Measurements from ENCODE around the gene ELMOD3. TPM values are rescaled to one million over a fixed set of nuclear protein-coding genes. Genes with fewer than 3 reads are reported as not detected.

The ELMOD3 gene
- total RNA-seq, 4 donors from 2014 or later = 23.4 to 34.5 (median 31.4) TPM

DNA sequence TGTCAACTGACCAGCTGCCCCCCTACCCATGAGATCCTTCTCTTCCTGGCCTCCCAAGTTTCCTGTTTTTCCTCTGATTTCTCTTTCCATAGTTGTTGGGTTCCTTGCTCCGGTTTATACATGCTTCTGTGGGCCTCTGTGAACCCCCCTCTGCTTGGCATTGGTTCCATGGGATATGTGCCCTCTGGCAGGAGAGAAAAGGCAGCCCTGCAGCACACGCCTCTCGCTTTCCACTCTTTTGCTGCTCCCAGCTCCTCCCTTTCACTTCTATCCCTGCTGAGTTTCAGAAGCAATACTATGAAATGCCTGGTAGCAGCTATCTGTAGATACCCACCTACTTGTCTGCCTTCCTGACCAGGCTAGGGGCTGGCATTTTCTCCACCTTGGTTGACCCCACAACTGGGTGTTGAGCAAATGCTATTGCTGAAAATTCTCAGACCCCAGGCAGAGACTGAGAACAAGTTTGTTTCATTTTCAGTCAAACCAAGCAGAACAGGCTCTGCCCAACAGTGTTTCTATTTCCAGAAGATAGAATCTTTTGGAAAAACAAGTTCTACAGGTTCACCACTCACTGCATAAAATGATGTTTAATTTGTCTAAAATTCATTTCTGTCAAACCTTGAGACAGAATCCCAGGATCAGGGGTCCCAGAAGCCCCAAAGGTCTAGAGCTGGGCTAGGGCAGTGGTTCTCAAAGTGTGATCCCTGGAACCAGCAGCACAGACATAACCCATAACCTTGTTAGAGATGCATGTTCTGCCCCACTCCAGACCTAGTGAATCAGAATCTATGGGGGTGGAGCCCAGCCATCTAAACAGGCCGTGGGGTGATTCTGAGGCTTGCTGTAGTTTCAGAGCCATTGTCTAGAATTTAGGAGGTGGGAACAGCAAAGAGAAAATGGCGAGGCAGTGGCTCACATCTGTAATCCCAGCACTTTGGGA lies 42.2 kb downstream of the ELMOD3 start:
- intact Hi-C loops (cut with DNase I) = no loop called here
- WGBS, 2 donors = 32 to 35% methylated on average over 5 of the region's 5 CpGs
- Histone ChIP-seq H3K4me3 (replicated peaks in 1 of 3) (no peak overlapping the region), H3K36me3 (peaks cover 0 to 8% of the 10 kb centered on the region in 2 donors), H3K9me3 (no peaks in the 10 kb centered on the region), H3K27me3 (no peaks in the 10 kb centered on the region), H3K27ac (peak overlapping the region; percentile 95 to 98 (median 96)), H3K4me1 (peaks cover 48 to 73% of the 10 kb centered on the region in 2 donors)
- peak; percentile 72 to 79 for DNase-seq
- TF ChIP-seq, protein P1, sequence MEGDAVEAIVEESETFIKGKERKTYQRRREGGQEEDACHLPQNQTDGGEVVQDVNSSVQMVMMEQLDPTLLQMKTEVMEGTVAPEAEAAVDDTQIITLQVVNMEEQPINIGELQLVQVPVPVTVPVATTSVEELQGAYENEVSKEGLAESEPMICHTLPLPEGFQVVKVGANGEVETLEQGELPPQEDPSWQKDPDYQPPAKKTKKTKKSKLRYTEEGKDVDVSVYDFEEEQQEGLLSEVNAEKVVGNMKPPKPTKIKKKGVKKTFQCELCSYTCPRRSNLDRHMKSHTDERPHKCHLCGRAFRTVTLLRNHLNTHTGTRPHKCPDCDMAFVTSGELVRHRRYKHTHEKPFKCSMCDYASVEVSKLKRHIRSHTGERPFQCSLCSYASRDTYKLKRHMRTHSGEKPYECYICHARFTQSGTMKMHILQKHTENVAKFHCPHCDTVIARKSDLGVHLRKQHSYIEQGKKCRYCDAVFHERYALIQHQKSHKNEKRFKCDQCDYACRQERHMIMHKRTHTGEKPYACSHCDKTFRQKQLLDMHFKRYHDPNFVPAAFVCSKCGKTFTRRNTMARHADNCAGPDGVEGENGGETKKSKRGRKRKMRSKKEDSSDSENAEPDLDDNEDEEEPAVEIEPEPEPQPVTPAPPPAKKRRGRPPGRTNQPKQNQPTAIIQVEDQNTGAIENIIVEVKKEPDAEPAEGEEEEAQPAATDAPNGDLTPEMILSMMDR (IDR thresholded peaks at IDR 0.05) = no peak
- TF ChIP-seq POLR2A (IDR thresholded peaks at IDR 0.05) = peak in 1 of 2 donors; percentile 36

DNA sequence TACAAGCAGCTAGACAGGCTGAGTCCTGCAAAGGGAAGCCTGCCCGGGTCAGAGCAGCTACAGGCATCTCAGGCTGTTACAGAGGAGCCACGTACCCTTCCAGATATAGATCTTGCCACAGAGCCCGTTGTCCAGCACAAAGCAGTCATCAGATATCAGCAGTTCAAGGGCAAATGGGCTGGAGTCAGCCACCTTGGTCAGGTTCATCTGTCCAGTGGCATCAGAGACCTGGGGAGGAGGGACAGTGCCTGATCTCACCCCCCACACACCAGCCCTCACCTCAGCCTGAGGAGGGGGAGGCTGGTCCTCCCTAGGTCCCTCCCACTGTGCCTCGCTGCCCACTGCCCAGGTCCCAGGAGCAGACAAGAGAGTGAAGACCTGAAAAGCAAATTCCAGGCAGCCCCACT lies 43.4 kb downstream of the ELMOD3 start:
- Histone ChIP-seq H3K4me1 (peaks cover 52 to 75% of the 10 kb centered on the region in 2 donors), H3K36me3 (peaks cover 0 to 7% of the 10 kb centered on the region in 2 donors), H3K27me3 (no peaks in the 10 kb centered on the region), H3K27ac (peak overlapping the region; percentile 95 to 98 (median 96)), H3K4me3 (replicated peaks in 1 of 3) (no peak overlapping the region), H3K9me3 (no peaks in the 10 kb centered on the region)
- no peak for DNase-seq
- TF ChIP-seq POLR2A (IDR thresholded peaks at IDR 0.05) = no peak
- TF ChIP-seq, protein P1 (IDR thresholded peaks at IDR 0.05) = no peak
- intact Hi-C loops (cut with DNase I) = no loop called here
- 73 to 82% methylated on average over 2 to 4 of the region's 4 CpGs for WGBS, 2 donors

DNA sequence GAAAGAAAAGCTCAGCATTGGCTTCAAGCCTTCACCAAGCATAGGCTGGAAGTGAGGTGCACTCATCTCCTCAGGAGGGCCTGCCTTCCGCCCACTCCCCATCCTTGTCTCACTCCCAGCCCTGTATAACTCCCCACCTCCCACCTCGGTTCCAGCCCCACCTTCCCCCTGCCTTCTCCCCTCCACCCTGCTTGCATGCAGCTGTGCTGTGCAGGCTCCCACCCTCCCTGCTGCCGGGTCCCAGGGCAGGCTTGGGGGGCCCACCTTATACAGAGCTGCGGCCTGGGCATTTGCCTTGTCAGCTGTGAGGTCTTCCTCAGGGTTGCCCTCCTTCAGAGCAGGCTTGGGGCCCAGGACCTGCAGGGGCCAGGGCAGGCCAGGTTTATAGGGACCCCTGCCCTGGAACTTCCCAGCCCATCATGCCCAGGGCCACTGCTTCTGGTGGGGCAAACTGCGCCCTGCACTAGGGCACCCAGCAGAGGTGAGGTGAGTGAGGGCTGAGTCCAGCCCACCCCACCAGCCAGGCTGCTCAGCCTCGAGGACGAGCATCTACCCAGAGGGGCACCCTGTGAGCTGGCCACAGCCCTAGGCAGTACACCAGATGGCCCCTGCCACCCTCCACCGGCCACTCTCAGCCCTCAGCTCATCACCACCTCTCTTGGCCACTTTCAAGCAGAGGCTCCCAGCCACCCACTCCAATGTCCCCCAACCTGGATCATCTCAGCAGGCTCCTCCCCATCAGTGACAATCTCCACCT lies 44.0 kb downstream of the ELMOD3 start:
- no peak for DNase-seq
- H3K4me3 ChIP-seq (replicated peaks in 1 of 3) = no peak overlapping the region
- TF ChIP-seq, protein P1 (IDR thresholded peaks at IDR 0.05) = no peak
- no peak for TF ChIP-seq POLR2A (IDR thresholded peaks at IDR 0.05)
- H3K4me1 ChIP-seq = peaks cover 52 to 71% of the 10 kb centered on the region in 2 donors
- H3K27ac ChIP-seq = peak overlapping the region; percentile 95 to 98 (median 96)
- H3K27me3 ChIP-seq = no peaks in the 10 kb centered on the region
- intact Hi-C loops (cut with DNase I) = no loop called here
- 86 to 93% methylated on average over 5 to 6 of the region's 8 CpGs for WGBS, 2 donors
- H3K9me3 ChIP-seq = no peaks in the 10 kb centered on the region
- peaks cover 0 to 7% of the 10 kb centered on the region in 2 donors for H3K36me3 ChIP-seq

DNA sequence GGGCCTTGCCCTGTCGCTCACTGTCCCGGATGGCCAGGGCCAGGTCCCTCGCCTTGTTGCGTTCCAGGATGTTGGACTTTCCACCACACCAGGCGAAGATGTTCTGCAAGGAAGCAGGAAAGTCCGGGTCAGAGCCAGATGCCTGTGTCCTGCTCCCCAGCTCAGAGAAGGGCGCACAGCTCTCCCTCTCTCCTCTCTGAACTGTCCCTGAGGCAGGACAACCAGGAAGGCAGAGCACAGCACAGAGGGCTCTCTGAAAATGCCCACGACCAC lies 44.5 kb downstream of the ELMOD3 start:
- WGBS, 2 donors = 94 to 98% methylated on average over 7 to 8 of the region's 8 CpGs
- Histone ChIP-seq H3K4me3 (replicated peaks in 1 of 3) (no peak overlapping the region), H3K27me3 (no peaks in the 10 kb centered on the region), H3K9me3 (no peaks in the 10 kb centered on the region), H3K36me3 (peaks cover 0 to 4% of the 10 kb centered on the region in 2 donors), H3K27ac (peak overlapping the region; percentile 95 to 98 (median 96)), H3K4me1 (peaks cover 48 to 68% of the 10 kb centered on the region in 2 donors)
- TF ChIP-seq, protein P1 (IDR thresholded peaks at IDR 0.05) = no peak
- no peak for TF ChIP-seq POLR2A (IDR thresholded peaks at IDR 0.05)
- intact Hi-C loops (cut with DNase I) = no loop called here
- DNase-seq = no peak
